ENCODE results near the gene SLC22A15.
"Not testable (repeated sequence)": the region's sequence is repeated elsewhere in the genome, so short reads cannot be mapped to it uniquely, and the experiment has no call there.

Gene SLC22A15

DNA sequence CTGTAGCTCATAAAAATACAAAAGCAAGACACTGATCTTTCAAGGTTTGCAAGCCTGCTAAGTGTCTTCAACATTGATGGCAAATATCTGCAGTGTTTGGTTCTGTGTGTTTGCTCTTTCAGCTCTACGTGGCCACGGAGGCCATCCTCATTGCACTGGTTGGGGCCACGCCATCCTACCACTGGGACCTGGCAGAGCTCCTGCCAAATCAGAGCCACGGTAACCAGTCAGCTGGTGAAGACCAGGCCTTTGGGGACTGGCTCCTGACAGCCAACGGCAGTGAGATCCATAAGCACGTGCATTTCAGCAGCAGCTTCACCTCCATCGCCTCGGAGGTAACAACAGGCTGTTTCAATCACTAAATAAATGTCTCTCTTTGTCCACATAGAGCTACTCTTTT is 15.6 kb downstream of the SLC22A15 start:
- TF ChIP-seq, protein P1, sequence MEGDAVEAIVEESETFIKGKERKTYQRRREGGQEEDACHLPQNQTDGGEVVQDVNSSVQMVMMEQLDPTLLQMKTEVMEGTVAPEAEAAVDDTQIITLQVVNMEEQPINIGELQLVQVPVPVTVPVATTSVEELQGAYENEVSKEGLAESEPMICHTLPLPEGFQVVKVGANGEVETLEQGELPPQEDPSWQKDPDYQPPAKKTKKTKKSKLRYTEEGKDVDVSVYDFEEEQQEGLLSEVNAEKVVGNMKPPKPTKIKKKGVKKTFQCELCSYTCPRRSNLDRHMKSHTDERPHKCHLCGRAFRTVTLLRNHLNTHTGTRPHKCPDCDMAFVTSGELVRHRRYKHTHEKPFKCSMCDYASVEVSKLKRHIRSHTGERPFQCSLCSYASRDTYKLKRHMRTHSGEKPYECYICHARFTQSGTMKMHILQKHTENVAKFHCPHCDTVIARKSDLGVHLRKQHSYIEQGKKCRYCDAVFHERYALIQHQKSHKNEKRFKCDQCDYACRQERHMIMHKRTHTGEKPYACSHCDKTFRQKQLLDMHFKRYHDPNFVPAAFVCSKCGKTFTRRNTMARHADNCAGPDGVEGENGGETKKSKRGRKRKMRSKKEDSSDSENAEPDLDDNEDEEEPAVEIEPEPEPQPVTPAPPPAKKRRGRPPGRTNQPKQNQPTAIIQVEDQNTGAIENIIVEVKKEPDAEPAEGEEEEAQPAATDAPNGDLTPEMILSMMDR (conservative IDR thresholded peaks at IDR 0.05; ENCODE audit: low read depth, low read length): no peak
- no peak for DNase-seq (ENCODE audit: low read depth)
- no peak overlapping the region for H3K4me3 ChIP-seq (ENCODE audit: low read depth, low read length)

DNA sequence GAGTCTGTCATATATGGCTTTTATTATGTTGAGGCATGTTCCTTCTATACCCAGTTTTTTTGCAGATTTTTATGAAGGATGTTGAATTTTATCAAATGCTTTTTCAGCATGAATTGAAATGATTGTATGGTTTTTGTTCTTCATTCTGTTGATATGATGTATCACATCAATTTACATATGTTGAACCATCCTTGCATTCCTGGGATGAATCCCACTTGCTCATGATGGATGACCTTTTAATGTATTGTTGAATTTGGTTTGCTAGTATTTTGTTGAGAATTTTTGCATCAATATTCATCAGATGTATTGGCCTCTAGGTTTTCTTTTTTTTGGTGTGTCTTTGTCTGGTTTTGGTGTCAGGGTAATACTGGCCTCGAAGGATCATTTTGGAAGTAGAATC is 21.6 kb downstream of the SLC22A15 start:
- not testable (repeated sequence) for H3K4me3 ChIP-seq (ENCODE audit: low read depth, low read length); DNase-seq (ENCODE audit: low read depth)

DNA sequence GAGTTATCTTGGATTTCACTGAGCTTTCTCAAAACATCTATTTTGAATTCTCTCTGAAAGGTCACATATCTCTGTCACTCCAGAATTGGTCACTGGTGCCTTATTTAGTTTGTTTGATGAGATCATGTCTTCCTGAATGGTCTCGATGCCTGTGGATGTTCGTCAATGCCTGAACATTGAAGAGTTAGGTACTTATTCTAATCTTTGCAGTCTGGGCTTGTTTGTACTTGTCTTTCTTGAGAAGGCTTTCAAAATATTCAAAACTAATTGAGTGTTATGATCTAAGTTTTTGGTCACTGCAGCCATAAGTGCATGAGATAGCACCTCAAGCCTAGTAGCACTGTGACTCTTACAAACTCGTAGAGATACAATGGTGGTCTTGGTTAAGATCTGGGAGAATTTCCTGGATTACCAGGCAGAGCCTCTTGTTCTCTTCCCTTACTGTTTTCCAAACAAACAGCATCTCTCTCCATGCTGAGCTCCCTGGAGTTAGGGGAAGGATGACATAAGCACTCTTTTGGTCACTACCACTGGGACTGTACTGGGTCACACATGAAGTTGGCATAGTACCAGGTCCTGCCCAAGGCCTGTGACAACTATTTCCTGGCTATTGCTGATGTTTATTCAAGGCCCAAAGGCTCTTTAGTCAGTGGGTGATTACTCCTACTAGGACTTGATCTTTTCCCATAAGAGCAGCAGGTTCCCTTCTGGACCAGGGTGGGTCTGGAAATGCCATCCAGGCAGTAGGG is 25.6 kb downstream of the SLC22A15 start:
- TF ChIP-seq, protein P1 (conservative IDR thresholded peaks at IDR 0.05; ENCODE audit: low read depth, low read length): no peak
- H3K4me3 ChIP-seq (ENCODE audit: low read depth, low read length): no peak overlapping the region
- DNase-seq (ENCODE audit: low read depth): no peak

DNA sequence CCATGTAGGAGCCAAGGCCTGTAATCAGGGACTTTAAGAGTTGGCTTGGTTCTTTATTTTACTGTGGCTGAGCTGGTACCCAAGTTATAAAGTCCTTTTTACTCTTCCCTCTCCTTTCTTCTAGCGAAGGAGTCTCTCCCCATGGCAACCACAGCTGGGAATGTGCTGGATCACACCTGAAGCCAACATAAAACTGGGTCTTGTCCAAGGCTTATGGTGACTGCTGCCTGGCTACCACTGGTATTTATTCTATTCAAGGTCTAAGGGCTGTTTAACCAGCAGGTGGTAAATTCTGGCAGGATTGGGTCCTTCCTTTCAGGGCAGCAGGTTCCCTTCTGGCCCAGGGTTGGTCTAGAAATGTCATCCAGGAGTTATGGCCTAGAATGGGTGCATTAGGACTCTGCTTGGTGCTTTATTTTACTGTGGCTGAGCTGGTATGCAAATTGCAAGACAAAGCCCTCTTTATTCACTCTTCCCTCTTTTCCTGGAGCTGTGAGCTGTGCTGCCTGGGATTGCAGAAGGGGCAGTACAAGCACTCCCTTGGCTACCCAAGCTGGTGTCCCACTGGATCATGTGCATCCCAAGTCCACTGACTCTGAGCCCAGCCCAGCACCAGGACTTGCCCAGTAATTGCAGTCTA is 26.6 kb downstream of the SLC22A15 start:
- no peak overlapping the region for H3K4me3 ChIP-seq (ENCODE audit: low read depth, low read length)
- no peak for DNase-seq (ENCODE audit: low read depth)
- TF ChIP-seq, protein P1 (conservative IDR thresholded peaks at IDR 0.05; ENCODE audit: low read depth, low read length): no peak

DNA sequence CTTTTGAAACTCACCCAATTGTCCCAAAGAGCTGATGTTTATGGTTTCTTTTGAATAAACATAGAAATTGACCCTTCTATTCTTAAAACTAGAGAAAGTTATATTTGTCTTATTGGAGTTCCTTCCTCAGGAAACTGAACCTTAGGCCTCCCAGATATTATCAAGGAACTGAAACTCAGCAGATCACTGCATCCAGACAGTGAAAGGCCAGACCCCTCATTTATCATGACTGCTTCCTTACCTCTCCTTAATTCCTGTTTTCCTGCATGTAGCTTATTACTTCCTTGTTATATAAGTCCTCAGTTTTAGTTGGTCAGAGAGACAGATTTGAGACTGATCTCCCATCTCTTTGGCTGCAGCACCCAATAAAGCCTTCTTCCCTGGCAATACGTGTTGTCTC is 27.5 kb downstream of the SLC22A15 start:
- no peak for DNase-seq (ENCODE audit: low read depth)
- TF ChIP-seq, protein P1 (conservative IDR thresholded peaks at IDR 0.05; ENCODE audit: low read depth, low read length): no peak
- H3K4me3 ChIP-seq (ENCODE audit: low read depth, low read length): no peak overlapping the region

DNA sequence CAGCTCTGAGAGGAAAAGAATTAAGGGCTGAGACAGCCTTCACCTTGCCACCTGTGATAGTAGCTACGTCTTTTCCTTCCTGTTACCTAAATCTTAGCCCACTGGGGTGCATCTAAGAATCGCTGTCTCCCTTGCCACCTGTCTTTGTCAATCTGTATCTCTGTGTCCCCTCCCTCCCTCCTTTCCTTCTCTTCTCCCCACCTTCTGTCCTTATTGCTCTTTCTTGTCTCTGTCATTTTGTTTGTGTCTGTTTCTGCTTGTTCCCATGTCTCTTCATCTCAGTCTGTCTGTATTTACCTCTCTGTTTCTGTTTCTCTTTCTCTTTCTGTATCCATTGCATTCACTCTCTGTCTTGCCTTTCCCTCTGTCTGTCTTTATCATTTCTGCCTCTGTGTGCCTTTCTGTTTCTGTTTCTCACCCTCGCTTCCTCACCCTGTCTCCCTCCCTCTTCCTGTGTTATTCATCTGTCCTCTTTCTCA is 30.2 kb downstream of the SLC22A15 start:
- no peak overlapping the region for H3K4me3 ChIP-seq (ENCODE audit: low read depth, low read length)
- TF ChIP-seq, protein P1 (conservative IDR thresholded peaks at IDR 0.05; ENCODE audit: low read depth, low read length): no peak
- DNase-seq (ENCODE audit: low read depth): no peak

DNA sequence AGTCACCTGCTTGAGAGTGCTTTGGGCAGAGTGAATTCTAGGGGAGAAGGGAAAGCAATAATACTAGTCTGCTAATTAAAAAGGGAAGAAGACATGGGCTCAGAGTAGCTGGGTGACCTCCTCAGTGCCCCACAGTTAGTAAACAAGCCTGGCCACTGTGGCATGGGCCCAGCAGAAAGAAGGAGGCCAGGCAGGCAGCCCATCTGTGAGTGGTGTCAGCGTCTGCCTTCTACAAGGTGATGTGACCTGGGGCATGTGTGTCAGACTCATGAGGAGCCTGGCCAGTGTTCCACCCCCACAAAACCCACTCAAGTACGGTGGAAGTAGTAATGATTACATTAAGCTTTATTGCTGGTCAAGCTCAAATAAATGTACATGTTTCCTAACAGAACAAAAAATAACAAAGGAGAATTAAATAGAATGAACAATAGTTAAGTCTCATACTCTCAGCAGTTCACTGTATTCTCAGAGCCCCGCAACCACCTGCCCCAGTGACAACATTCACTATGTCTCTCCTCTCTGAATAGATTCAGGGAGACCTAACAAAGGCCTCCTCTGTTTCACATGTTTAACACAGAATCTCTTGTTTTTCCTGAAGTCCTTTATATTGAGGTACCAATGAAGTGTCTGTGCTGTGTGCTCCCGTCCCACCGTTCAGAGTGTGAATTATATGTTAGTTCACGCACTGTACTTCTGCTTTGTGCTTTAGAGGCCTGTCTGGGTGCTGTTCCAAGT is 32.5 kb downstream of the SLC22A15 start:
- no peak for DNase-seq (ENCODE audit: low read depth)
- TF ChIP-seq, protein P1 (conservative IDR thresholded peaks at IDR 0.05; ENCODE audit: low read depth, low read length): no peak

More for the DNA sequence above, 32.5 kb downstream of the SLC22A15 start:
- no peak overlapping the region for H3K4me3 ChIP-seq (ENCODE audit: low read depth, low read length)

Data from choroid plexus epithelial cell (primary cell).